GM12872 (cell line): ENCODE measurements around the gene LSM14B.

Source experiments
- TF ChIP-seq, protein P1 (sequence below): IDR thresholded peaks from 3 replicates; pipeline ENCODE4 v1.5.1; 2011; ENCODE audit warnings: low read depth, mild to moderate bottlenecking, low read length, moderate library complexity; ENCODE audit not compliant: insufficient read depth

Gene LSM14B

DNA sequence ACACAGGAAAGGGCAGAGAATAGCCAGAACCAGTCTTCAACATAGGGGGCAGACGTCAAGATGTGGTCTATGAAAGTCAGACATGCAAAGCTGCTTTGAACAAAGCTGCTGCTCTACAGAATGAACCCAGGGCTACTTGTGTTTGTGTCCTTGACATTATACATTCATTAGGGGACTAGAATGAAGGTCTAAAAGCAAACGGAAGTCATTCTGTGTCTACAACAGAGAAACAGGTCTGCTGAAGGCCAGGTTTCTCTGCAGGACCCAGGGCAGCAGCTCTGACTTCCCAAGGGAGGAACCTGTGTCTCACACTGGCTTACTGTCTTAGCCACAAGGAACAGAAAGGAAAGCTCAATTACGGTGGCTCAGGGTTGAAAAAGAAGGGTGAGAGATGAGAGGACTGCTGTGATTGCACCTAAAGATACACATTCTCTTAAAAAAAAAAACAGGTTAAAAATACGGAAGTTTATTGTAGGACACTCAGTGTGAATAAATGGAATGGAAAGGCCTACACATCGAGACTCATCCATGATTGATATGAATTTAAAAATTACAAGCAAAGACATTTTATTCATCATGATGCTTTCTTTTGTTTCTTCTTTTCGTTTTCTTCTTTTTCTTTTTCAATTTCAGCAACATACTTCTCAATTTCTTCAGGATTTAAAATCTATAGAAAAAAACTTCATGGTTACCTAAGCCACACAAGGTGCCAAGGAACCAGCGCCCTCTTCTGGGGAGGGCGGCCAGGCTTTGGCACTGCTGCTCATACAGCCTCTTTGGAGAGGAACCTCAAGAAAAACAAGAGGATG, 14.2 kb downstream of the LSM14B start:
- TF ChIP-seq, protein P1, sequence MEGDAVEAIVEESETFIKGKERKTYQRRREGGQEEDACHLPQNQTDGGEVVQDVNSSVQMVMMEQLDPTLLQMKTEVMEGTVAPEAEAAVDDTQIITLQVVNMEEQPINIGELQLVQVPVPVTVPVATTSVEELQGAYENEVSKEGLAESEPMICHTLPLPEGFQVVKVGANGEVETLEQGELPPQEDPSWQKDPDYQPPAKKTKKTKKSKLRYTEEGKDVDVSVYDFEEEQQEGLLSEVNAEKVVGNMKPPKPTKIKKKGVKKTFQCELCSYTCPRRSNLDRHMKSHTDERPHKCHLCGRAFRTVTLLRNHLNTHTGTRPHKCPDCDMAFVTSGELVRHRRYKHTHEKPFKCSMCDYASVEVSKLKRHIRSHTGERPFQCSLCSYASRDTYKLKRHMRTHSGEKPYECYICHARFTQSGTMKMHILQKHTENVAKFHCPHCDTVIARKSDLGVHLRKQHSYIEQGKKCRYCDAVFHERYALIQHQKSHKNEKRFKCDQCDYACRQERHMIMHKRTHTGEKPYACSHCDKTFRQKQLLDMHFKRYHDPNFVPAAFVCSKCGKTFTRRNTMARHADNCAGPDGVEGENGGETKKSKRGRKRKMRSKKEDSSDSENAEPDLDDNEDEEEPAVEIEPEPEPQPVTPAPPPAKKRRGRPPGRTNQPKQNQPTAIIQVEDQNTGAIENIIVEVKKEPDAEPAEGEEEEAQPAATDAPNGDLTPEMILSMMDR = peak; percentile 73

DNA sequence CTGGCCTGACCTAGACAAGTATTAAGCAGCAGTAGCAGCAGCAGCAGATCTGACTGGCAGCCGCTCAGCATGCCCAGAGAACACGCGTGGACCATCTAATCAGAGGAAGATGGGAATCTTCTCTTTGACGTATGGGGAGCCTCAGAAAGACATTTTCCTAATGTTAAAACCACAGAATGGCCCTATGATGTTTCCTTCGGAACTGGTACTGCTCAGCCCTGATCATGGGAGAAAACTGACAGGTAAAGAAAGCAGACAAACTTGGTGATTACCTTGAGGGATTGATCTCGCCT, 14.8 kb downstream of the LSM14B start:
- TF ChIP-seq, protein P1 = no peak

DNA sequence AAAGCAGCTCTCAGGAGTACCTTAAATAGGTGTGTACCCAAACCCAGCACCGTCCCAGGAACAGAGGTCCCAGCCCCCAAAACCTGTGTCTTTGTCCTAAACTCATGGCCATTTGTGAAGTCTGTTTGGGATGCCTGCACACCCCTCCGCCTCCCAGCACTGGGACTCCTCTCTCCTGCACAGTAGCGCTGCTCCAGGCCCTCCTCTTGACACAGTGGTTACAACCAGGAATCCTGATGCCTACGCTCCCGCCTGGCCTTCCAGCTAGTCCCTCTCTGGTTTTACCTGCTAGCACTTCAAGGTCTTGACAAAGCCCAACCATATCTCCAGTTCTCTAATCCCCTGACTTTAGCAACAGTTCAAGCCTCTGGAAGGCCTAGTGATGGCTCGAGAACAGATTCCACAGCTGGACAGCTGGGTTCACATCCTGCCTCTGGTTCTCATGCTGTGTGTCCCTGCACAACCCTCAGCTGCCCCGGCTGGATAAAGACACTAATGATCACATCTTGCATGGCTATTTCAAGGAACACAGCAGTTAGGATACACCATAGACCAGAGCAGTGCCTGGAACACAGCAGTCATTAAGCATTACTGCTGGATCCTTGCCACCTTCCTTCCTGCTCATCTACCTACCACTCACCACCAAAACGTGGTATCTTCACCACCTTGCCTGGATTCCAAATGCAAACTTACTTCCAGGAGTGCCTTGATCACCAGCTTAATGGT, 15.4 kb downstream of the LSM14B start:
- TF ChIP-seq, protein P1 = no peak

DNA sequence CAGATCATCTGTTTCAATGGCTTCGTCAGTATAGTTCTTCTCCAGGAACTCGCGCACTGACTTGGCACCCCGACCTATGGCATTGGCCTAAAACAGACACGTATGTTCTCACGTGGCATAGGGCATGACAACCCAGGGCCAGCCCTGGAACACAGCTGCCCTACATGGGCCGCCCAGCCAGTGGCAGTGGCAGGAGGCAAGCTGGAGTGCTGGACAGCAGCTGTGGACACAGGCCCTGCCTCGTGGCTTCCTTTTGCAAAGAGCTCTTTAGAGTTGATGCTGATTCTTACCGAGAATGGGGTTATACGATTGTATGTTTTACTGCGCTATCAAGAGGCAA, 15.9 kb downstream of the LSM14B start:
- TF ChIP-seq, protein P1 = no peak

DNA sequence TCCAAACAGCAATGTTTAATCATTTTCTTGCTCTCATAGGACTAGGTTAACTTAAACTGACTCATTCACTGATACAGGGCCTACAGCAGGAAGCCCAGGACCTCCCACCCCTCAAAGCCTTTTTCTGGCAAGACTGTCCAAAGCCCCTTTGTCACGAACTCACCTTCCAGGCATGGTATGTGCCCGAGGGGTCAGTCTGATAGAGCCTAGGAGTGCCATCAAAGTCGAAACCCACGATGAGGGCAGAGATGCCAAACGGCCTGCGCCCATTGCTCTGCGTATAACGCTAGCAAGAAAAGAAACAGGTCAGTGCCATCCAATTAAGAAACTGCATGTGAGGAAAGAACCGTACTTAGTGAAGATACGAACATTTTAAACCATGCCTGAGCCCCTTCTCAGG, 16.6 kb downstream of the LSM14B start:
- TF ChIP-seq, protein P1 = no peak

DNA sequence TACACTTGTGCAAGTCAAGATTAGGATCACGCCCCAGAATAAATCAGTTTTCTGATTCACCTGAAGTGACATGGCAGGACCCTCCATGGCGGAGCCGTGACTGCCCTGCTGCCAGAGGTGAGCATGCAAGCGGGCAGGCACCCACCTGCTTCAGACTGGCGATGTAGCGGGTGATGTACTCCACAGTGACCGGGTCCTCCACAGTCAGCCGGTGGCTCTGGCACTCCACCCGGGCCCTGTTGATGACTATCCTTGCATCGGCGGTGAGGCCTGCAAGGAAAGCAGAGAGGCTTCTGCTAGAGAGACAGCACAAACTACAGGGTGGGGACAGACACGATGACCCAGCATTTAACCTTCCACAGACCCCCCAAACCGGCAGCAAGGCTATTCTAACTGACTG, 17.4 kb downstream of the LSM14B start:
- TF ChIP-seq, protein P1 = no peak

DNA sequence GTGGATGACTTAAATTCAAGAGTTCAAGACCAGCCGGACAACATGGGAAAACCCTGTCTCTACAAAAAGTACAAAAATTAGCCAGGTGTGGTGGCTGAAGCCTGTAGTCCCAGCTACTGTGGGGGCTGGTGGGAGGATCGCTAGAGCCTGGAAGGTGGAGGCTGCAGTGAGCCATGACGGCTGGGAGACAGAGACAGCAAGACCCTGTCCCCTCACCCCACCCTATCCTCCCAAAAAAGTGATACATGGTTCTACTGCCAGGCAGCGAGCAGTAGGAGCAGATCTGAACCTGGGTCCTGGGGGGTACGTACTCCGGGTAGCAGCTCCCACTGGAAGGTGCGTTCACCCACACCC, 18.7 kb downstream of the LSM14B start:
- TF ChIP-seq, protein P1 = no peak
